Posterior vena cava (tissue), 2 donors: ENCODE measurements around the gene HDAC4. TPM values are rescaled to one million over a fixed set of nuclear protein-coding genes. Genes with fewer than 3 reads are reported as not detected.

Source experiments
- DNase-seq: peaks from one replicate; pipeline ENCODE4 v3.0.0-alpha.2; 2020; ENCODE audit warnings: low spot score
- intact Hi-C, 2 donors: fragments of 100-400 bp; cut with DNase I; formaldehyde crosslinking; loops; one replicate each; pipeline versions ENCODE4 v1.14.1 to v1.14.2; 2022 to 2023
- total RNA-seq, 2 donors: library from RNA; stranded (reverse); fragmentation: NEBNext Ultra II Directional; extraction: Animal tissue kit (Norgen Biotek cat#: 25700); gene quantifications; one replicate each; pipeline ENCODE4 v1.2.1, GENCODE V29; 2021
- donor health status: DM: yes; HTN: yes; CAD: no.
- donor health status: DM: yes; HTN: yes; CAD: no.

The HDAC4 gene
- total RNA-seq, 2 donors from 2014 or later, result 47.6 to 66.9 TPM

GRCh38 chr2:239200646-239201530, 199.9 kb downstream of the HDAC4 start:
- DNase-seq, result peak; percentile 52
- intact Hi-C loops, result no loop called here

GRCh38 chr2:239199041-239199768, 201.6 kb downstream of the HDAC4 start:
- peak; percentile 81 for DNase-seq
- intact Hi-C loops, result no loop called here

- peak; percentile 67 for DNase-seq
- intact Hi-C loops, result no loop called here
These were observed 202.6 kb downstream of the HDAC4 start for GRCh38 chr2:239198221-239198620.

- DNase-seq, result peak; percentile 62
- intact Hi-C loops, result loop anchor here in 1 of 2 donors (1.0 kb wide), 1 partner anchor 34 kb away; no protein-coding TSS in a partner anchor
These were observed 203.7 kb downstream of the HDAC4 start for GRCh38 chr2:239197146-239197545.

GRCh38 chr2:239196474-239197021, 204.3 kb downstream of the HDAC4 start:
- intact Hi-C loops, result loop anchor here in 1 of 2 donors (1.0 kb wide), 1 partner anchor 33 kb away; no protein-coding TSS in a partner anchor
- peak; percentile 70 for DNase-seq

- intact Hi-C loops, result no loop called here
- DNase-seq, result no peak
These were observed 204.8 kb downstream of the HDAC4 start for GRCh38 chr2:239195992-239196391.

GRCh38 chr2:239195318-239195871, 205.4 kb downstream of the HDAC4 start:
- DNase-seq, result no peak
- intact Hi-C loops, result no loop called here

- peak; percentile 71 for DNase-seq
- intact Hi-C loops, result no loop called here
These were observed 206.0 kb downstream of the HDAC4 start for GRCh38 chr2:239194731-239195317.

- DNase-seq, result peak; percentile 57
- intact Hi-C loops, result no loop called here
These were observed 206.7 kb downstream of the HDAC4 start for GRCh38 chr2:239193925-239194677.

- DNase-seq, result peak; percentile 69
- intact Hi-C loops, result no loop called here
These were observed 207.4 kb downstream of the HDAC4 start for GRCh38 chr2:239193401-239193811.

GRCh38 chr2:239192975-239193374, 207.8 kb downstream of the HDAC4 start:
- intact Hi-C loops, result no loop called here
- peak; percentile 30 for DNase-seq

GRCh38 chr2:239192456-239192855, 208.4 kb downstream of the HDAC4 start:
- intact Hi-C loops, result no loop called here
- DNase-seq, result peak; percentile 66

- peak; percentile 67 for DNase-seq
- intact Hi-C loops, result no loop called here
These were observed 209.6 kb downstream of the HDAC4 start for GRCh38 chr2:239190921-239191885.

- intact Hi-C loops, result no loop called here
- DNase-seq, result peak; percentile 61
These were observed 210.5 kb downstream of the HDAC4 start for GRCh38 chr2:239190361-239190760.

GRCh38 chr2:239189711-239190131, 211.1 kb downstream of the HDAC4 start:
- DNase-seq, result peak; percentile 83
- intact Hi-C loops, result no loop called here

- DNase-seq, result peak; percentile 76
- intact Hi-C loops, result no loop called here
These were observed 212.3 kb downstream of the HDAC4 start for GRCh38 chr2:239188536-239188935.

GRCh38 chr2:239187464-239188253, 213.2 kb downstream of the HDAC4 start:
- peak; percentile 59 for DNase-seq
- intact Hi-C loops, result no loop called here
